Fibroblast of lung (primary cell): ENCODE results near the gene NXN.

ENCODE experiments used
- CTCF ChIP-seq, 2 donors: IDR thresholded peaks in 1 of 2; conservative IDR thresholded peaks in 1 of 2; 1 replicate in 1 of 2; 2 replicates in 1 of 2; pipeline ENCODE4 v1.5.1; 2011 to 2012; ENCODE audit warnings: low read length in 2 of 2, control low read depth in 1 of 2, inconsistent platforms in 1 of 2, low read depth in 1 of 2, mild to moderate bottlenecking in 1 of 2
- EZH2 ChIP-seq: IDR thresholded peaks from 2 replicates; pipeline ENCODE4 v1.5.1; 2012; ENCODE audit warnings: low read length, control low read depth, mild to moderate bottlenecking; ENCODE audit errors: missing control alignments

GRCh38 chr17:1003633-1003971 is 24.0 kb upstream of the NXN start:
- TF ChIP-seq CTCF (conservative IDR thresholded peaks at IDR 0.05 in 1 of 2, IDR thresholded peaks at IDR 0.05 in 1 of 2; ENCODE audit: low read depth in 1 of 2, low read length in 2 of 2) (no peak), EZH2 (no peak)
